Measurements from ENCODE around the gene VAV3. TPM values are rescaled to one million over a fixed set of nuclear protein-coding genes. Genes with fewer than 3 reads are reported as not detected.
A peak's percentile ranks its signal among the peaks of the same experiment; 100 is the strongest.

VAV3 gene
- total RNA-seq, 1 donor from 2014 or later, result 4.8 TPM

DNA sequence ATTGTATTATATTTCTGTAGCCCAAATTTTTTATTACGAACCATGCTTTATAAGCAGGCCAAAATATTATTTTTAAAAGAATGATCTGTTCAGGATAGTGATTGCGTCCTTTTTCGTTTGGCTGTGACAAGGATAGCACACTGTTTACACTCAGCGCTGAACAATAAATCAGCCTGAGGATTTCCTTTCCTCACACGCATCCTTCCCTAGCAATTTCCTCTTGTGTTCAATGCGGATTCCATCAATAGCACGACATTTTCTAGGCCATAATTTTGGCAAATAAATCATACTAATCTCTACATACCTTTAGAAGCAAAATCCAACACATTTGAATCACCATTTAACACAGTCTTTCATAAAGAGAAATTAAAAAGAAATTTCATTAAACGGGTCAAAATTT is 1.6 kb upstream of the VAV3 start:
- TF ChIP-seq CTCF (IDR thresholded peaks at IDR 0.05; ENCODE audit: insufficient read depth, low read length, poor library complexity, severe bottlenecking), result no peak
- H3K36me3 ChIP-seq (ENCODE audit: control insufficient read depth, insufficient read depth, low read length), result no peaks in the 10 kb centered on the region
- H3K4me3 ChIP-seq (ENCODE audit: low read depth, low read length), result no peak overlapping the region
- DNase-seq (ENCODE audit: low read depth), result no peak
- H3K27me3 ChIP-seq (ENCODE audit: control insufficient read depth, insufficient read depth, low read length), result no peaks in the 10 kb centered on the region

DNA sequence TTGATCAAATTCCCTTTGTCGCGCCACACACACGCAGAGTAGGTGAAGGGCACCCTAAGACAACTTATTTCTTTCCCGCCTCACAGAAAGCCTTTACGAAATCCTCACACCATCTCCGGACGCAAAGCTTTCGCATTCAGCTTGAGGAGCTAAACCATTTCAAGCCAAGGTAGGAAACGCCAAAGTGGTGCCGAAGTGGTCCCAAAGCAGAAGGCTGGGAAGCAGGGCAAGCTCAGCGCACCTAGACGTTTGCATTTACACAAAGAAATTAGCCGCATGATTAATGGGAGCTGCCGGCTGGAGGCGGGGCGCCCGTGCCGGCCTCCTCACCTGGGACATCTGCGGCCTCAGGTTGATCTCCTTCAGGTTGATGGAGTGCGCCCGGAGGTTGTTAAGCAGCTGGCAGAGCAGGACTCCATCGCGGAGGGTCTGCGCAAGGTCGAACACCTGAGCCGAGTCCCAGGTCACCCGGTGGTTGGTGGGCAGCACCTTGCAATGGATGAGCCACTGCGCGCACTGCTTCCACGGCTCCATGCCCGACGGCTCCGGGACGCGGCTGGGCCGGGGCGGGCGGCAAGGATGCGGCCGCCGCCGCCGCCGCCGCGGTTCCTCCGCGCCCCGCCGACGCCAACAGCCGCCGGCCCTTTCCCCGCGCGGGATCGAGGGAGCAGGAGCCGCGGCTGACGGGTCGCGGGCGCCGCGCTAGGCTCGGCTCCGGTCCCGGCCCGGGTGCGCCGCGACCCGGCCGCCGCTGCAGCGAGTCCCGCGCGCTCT is 457 bp downstream of the VAV3 start:
- no peak for DNase-seq (ENCODE audit: low read depth)
- no peak for TF ChIP-seq CTCF (IDR thresholded peaks at IDR 0.05; ENCODE audit: insufficient read depth, low read length, poor library complexity, severe bottlenecking)
- Histone ChIP-seq H3K4me3 (ENCODE audit: low read depth, low read length) (peak overlapping the region; percentile 57), H3K36me3 (ENCODE audit: control insufficient read depth, insufficient read depth, low read length) (no peaks in the 10 kb centered on the region), H3K27me3 (ENCODE audit: control insufficient read depth, insufficient read depth, low read length) (no peaks in the 10 kb centered on the region)

- no peak for DNase-seq (ENCODE audit: low read depth)
- no peak for TF ChIP-seq CTCF (IDR thresholded peaks at IDR 0.05; ENCODE audit: insufficient read depth, low read length, poor library complexity, severe bottlenecking)
- Histone ChIP-seq H3K4me3 (ENCODE audit: low read depth, low read length) (peak overlapping the region; percentile 57), H3K27me3 (ENCODE audit: control insufficient read depth, insufficient read depth, low read length) (no peaks in the 10 kb centered on the region), H3K36me3 (ENCODE audit: control insufficient read depth, insufficient read depth, low read length) (no peaks in the 10 kb centered on the region)
Measured at GRCh38 chr1:107963601-107964335, 1.2 kb downstream of the VAV3 start.

DNA sequence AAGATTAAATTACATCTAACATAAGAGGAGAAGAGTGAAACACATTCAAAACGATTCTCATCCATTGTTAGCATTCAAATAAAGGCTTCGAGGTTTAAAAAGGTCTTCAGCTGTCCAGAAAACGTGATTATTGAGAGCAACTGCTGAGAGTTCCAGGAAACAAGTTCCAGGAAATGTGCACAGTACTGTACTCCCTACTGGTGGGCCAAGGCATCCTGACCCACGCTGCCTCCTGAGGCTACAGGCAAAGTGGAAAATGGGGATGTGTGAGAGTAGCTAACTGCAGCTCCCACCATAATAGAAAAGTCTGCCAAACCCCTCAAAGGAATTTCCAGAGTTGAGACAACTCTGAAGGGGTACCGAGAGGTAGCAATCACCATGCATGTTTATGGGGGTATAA is 2.0 kb downstream of the VAV3 start:
- no peaks in the 10 kb centered on the region for H3K36me3 ChIP-seq (ENCODE audit: control insufficient read depth, insufficient read depth, low read length)
- no peak for TF ChIP-seq CTCF (IDR thresholded peaks at IDR 0.05; ENCODE audit: insufficient read depth, low read length, poor library complexity, severe bottlenecking)

GRCh38 chr1:107954719-107955415 is 10.1 kb downstream of the VAV3 start:
- no peak for TF ChIP-seq CTCF (IDR thresholded peaks at IDR 0.05; ENCODE audit: insufficient read depth, low read length, poor library complexity, severe bottlenecking)
- Histone ChIP-seq H3K36me3 (ENCODE audit: control insufficient read depth, insufficient read depth, low read length) (no peaks in the 10 kb centered on the region), H3K4me3 (ENCODE audit: low read depth, low read length) (no peak overlapping the region), H3K27me3 (ENCODE audit: control insufficient read depth, insufficient read depth, low read length) (no peaks in the 10 kb centered on the region)
- no peak for DNase-seq (ENCODE audit: low read depth)

More for the DNA sequence above, 2.0 kb downstream of the VAV3 start:
- Histone ChIP-seq H3K27me3 (ENCODE audit: control insufficient read depth, insufficient read depth, low read length) (no peaks in the 10 kb centered on the region), H3K4me3 (ENCODE audit: low read depth, low read length) (no peak overlapping the region)
- DNase-seq (ENCODE audit: low read depth), result no peak

All from kidney epithelial cell (primary cell).